K562 (cell line): ENCODE data around the gene OTUB2. TPM values are rescaled to one million over a fixed set of nuclear protein-coding genes. Genes with fewer than 3 reads are reported as not detected.

Experiments used
- ATAC-seq: fragments of 200-7000 bp; cut with Tn5 transposase; 3 replicates; pipeline ENCODE4 v1.9.1; 2020; ENCODE audit warnings: moderate library complexity
- BruUV-seq: library from RNA; stranded (reverse); fragments of 400-500 nt; replicated peaks from 2 replicates; lab custom pipeline; 2021; lab: Mats Ljungman, UMichigan
- CTCF ChIA-PET: fragments of 300-600 bp; formaldehyde crosslinking; extraction: SDS; loops from one replicate; lab custom pipeline; 2021; ENCODE audit warnings: low intra/inter-chr PET ratio; lab: Yijun Ruan, JAX
- POLR2A ChIA-PET: fragments of 300-600, 350-650 bp; sonication (Branson Sonifier 250); formaldehyde crosslinking; extraction: SDS; loops from one replicate; lab custom pipeline; 2021; ENCODE audit warnings: antibody characterized with exemption, inconsistent platforms; lab: Yijun Ruan, JAX
- DNase-seq, 4 experiments: peaks; one replicate each; pipeline versions ENCODE4 v3.0.0 to v3.0.0-alpha.2; 2011 to 2018; ENCODE audit warnings: low spot score in 3 of 4, mixed read lengths in 3 of 4; ENCODE audit errors: extremely low read depth in 1 of 4
- FAIRE-seq: peaks from 2 replicates; lab custom pipeline; 2011; peaks lifted over from hg19 to GRCh38; lab: Jason Lieb, UNC
- H2AFZ ChIP-seq: 2 replicates; pipeline ENCODE4 v1.6.0; 2011; ENCODE audit warnings: low read depth, low read length, control low read depth, inconsistent platforms
- H3K27ac ChIP-seq: fragments of 200-600 bp; 3 replicates; pipeline ENCODE4 v1.8.0; 2011; ENCODE audit warnings: low read depth, mild to moderate bottlenecking, control low read depth, inconsistent platforms, low read length, moderate library complexity, mixed read lengths; ENCODE audit errors: extremely low read depth
- H3K27me3 ChIP-seq, 2 experiments: fragments of 300-600 bp in 1 of 2; 2 replicates in 1 of 2; 3 replicates in 1 of 2; pipeline versions ENCODE4 v1.6.0 to v1.8.0; 2011; ENCODE audit warnings: inconsistent platforms in 2 of 2, low read length in 2 of 2, mild to moderate bottlenecking in 1 of 2, mixed read lengths in 1 of 2, moderate library complexity in 1 of 2; ENCODE audit not compliant: control insufficient read depth in 2 of 2, insufficient read depth in 2 of 2
- H3K36me3 ChIP-seq: fragments of 300-600 bp; 3 replicates; pipeline ENCODE4 v1.8.0; 2011; ENCODE audit warnings: mild to moderate bottlenecking, low read length, inconsistent platforms; ENCODE audit not compliant: control insufficient read depth, insufficient read depth
- H3K4me1 ChIP-seq, 2 experiments: fragments of 200-600 bp in 1 of 2; replicated peaks in 1 of 2; 2 replicates in 1 of 2; 3 replicates in 1 of 2; pipeline versions ENCODE4 v1.5.1 to v1.8.0; 2011; ENCODE audit warnings: inconsistent platforms in 2 of 2, low read length in 2 of 2, mild to moderate bottlenecking in 1 of 2, mixed read lengths in 1 of 2, moderate library complexity in 1 of 2; ENCODE audit not compliant: control insufficient read depth in 2 of 2, insufficient read depth in 2 of 2
- H3K4me2 ChIP-seq: 2 replicates; pipeline ENCODE4 v1.6.1; 2011; ENCODE audit warnings: low read length, control low read depth, inconsistent platforms, mixed read lengths; ENCODE audit not compliant: insufficient read depth
- H3K4me3 ChIP-seq: fragments of 200-600 bp; sonication (generic), shearing (Covaris generic); 2 replicates; pipeline ENCODE4 v1.5.1; 2016; ENCODE audit warnings: control low read depth, inconsistent platforms
- H3K79me2 ChIP-seq: fragments of 200-600 bp; 3 replicates; pipeline ENCODE4 v1.8.0; 2011; ENCODE audit warnings: low read length, inconsistent platforms; ENCODE audit not compliant: control insufficient read depth, insufficient read depth
- H3K9ac ChIP-seq, 2 experiments: 2 replicates each; pipeline versions ENCODE4 v1.6.0 to v1.6.1; 2011; ENCODE audit warnings: low read depth in 2 of 2, low read length in 2 of 2, control low read depth in 1 of 2, inconsistent platforms in 1 of 2, mild to moderate bottlenecking in 1 of 2, mixed read lengths in 1 of 2; ENCODE audit not compliant: insufficient read depth in 1 of 2
- H3K9me1 ChIP-seq: one replicate; pipeline ENCODE4 v1.6.0; 2011; ENCODE audit warnings: inconsistent platforms, mild to moderate bottlenecking, low read length, moderate library complexity; ENCODE audit not compliant: control insufficient read depth, insufficient read depth
- H3K9me3 ChIP-seq: replicated peaks from 2 replicates; pipeline ENCODE4 v1.5.1; 2011; ENCODE audit warnings: low read depth, low read length, inconsistent platforms; ENCODE audit not compliant: control insufficient read depth, insufficient read depth
- H4K20me1 ChIP-seq: replicated peaks from 2 replicates; pipeline ENCODE4 v1.6.1; 2011; ENCODE audit warnings: low read length, inconsistent platforms, mixed read lengths; ENCODE audit not compliant: control insufficient read depth, insufficient read depth
- NFE2L1 ChIP-seq: fragments of 450-650 bp; IDR thresholded peaks from 2 replicates; pipeline ENCODE4 v1.6.1; 2016; ENCODE audit warnings: missing genetic modification characterization, low read depth, mild to moderate bottlenecking, missing compliant biosample characterization, moderate library complexity, borderline replicate concordance
- POU5F1 ChIP-seq: fragments of 150-350 bp; IDR thresholded peaks from 2 replicates; pipeline ENCODE4 v1.6.1; 2014; ENCODE audit warnings: borderline replicate concordance, low read length, low read depth, mild to moderate bottlenecking; ENCODE audit not compliant: partially characterized antibody
- SIN3B ChIP-seq: fragments of 450-650 bp; IDR thresholded peaks from 2 replicates; pipeline ENCODE4 v1.6.1; 2017; ENCODE audit warnings: low read depth, mild to moderate bottlenecking, moderate library complexity
- SMAD1 ChIP-seq: fragments of 150-350 bp; IDR thresholded peaks from 2 replicates; pipeline ENCODE4 v1.6.1; 2014; ENCODE audit warnings: low read length, low read depth; ENCODE audit not compliant: partially characterized antibody
- SMARCB1 ChIP-seq: IDR thresholded peaks from 2 replicates; pipeline ENCODE4 v1.6.1; 2011; ENCODE audit warnings: improper control_type of control experiment, low read depth; ENCODE audit not compliant: insufficient read length
- SMARCC2 ChIP-seq: fragments of 450-650 bp; IDR thresholded peaks from 2 replicates; pipeline ENCODE4 v1.6.1; 2017; ENCODE audit warnings: antibody characterized with exemption, moderate library complexity, mild to moderate bottlenecking, low read depth
- SMARCE1 ChIP-seq: fragments of 450-650 bp; IDR thresholded peaks from 2 replicates; pipeline ENCODE4 v1.7.1; 2016; ENCODE audit warnings: mild to moderate bottlenecking
- STAT5A ChIP-seq: IDR thresholded peaks from 2 replicates; pipeline ENCODE4 v1.6.1; 2012; ENCODE audit warnings: low read length, inconsistent platforms, borderline replicate concordance
- TAF15 ChIP-seq: fragments of 200-400 bp; formaldehyde crosslinking; IDR thresholded peaks from 2 replicates; pipeline ENCODE4 v1.6.1; 2017; ENCODE audit warnings: mild to moderate bottlenecking, low read depth, low read length, moderate library complexity
- USF1 ChIP-seq: sonication (generic); formaldehyde crosslinking; IDR thresholded peaks from 2 replicates; pipeline ENCODE4 v1.9.0; 2022; ENCODE audit warnings: mild to moderate bottlenecking, missing genetic modification reagents
- ZHX1 ChIP-seq: fragments of 150-350 bp; conservative IDR thresholded peaks from 2 replicates; pipeline ENCODE4 v1.6.1; 2014; ENCODE audit warnings: low read length
- ZKSCAN8 ChIP-seq: fragments of 200-800 bp; sonication (Bioruptor generic); IDR thresholded peaks from 2 replicates; pipeline ENCODE4 v1.6.1; 2016; ENCODE audit warnings: missing genetic modification characterization, missing compliant biosample characterization
- ZSCAN32 ChIP-seq: fragments of 450-650 bp; formaldehyde crosslinking; IDR thresholded peaks from 2 replicates; pipeline ENCODE4 v1.4.0; 2020; ENCODE audit warnings: mild to moderate bottlenecking, moderate library complexity
- WGBS: fragments of 100-300 bp; shearing (Covaris generic); methylation state at CpG from one replicate; pipeline ENCODE4 v1.1.6; 2016; ENCODE audit warnings: low coverage, mixed read lengths; ENCODE audit not compliant: insufficient coverage; ENCODE audit errors: missing lambda C conversion rate; 5-methylcytosine and 5-hydroxymethylcytosine counted together
- in situ Hi-C: fragments of 300-500 bp; cut with MboI; formaldehyde crosslinking; loops from 4 replicates; pipeline ENCODE4 v1.15.0; 2018; ENCODE audit warnings: inconsistent platforms, mixed read lengths
- intact Hi-C: fragments of 100-400 bp; cut with micrococcal nuclease; formaldehyde crosslinking; loops from 2 replicates; pipeline ENCODE4 v1.14.2; 2022
- polyA plus RNA-seq, 8 experiments: library from polyadenylated mRNA; depleted of rRNA in 4 of 8; stranded (reverse) in 5 of 8; unstranded in 3 of 8; fragments of >200 nt; fragmentation: Nextera tagmentation in 2 of 8; fragmentation: Illumina TruSeq in 1 of 8; extraction: Ambion mirVana in 2 of 8; extraction: Trizol in 1 of 8; gene quantifications; 2 replicates each; pipeline versions ENCODE4 v1.2.1 to v1.2.3, GENCODE V29; 2011 to 2014; ENCODE audit warnings: inconsistent platforms in 1 of 8, missing spikeins in 1 of 8
- total RNA-seq, 7 experiments: library from RNA; depleted of rRNA in 6 of 7; stranded (reverse); fragments of >200 nt in 6 of 7; fragmentation: Illumina TruSeq in 2 of 7; extraction: Trizol in 2 of 7; gene quantifications; 2 replicates each; pipeline versions ENCODE4 v1.2.1 to v1.2.3, GENCODE V29; 2011 to 2021; ENCODE audit warnings: low replicate concordance in 1 of 7
- TF ChIP-seq, protein P1 (sequence below): fragments of 250-450 bp; sonication (Bioruptor Pico); IDR thresholded peaks from 2 replicates; pipeline ENCODE4 v1.9.0; 2021; ENCODE audit warnings: mild to moderate bottlenecking
- TF ChIP-seq, protein P2 (sequence below): sonication (generic); formaldehyde crosslinking; IDR thresholded peaks from 2 replicates; pipeline ENCODE4 v1.8.0; 2022; ENCODE audit warnings: missing genetic modification reagents, mild to moderate bottlenecking, moderate library complexity, borderline replicate concordance

OTUB2 gene
- total and polyA plus RNA-seq, 9 of the 15 experiments (the other 6 are each of a cell fraction or from before 2014, with no cell fraction given): 0.01 to 0.31 (median 0.11) TPM

- no peak for TF ChIP-seq ZKSCAN8 (CRISPR knock-in tag)
- TF ChIP-seq, all 486 proteins: peak for 5
These were observed 24.4 kb upstream of the OTUB2 start (continued) for GRCh38 chr14:94001501-94002396.

GRCh38 chr14:94003397-94003796 is 22.7 kb upstream of the OTUB2 start:
- H3K27ac ChIP-seq: no peak overlapping the region
- intact Hi-C loops: loop anchor here (5.0 kb wide), 2 partner anchors 66 to 346 kb away; no protein-coding TSS in a partner anchor
- H3K36me3 ChIP-seq: no peaks in the 10 kb centered on the region
- H4K20me1 ChIP-seq: peaks cover 5% of the 10 kb centered on the region; the same call in 1 of the 2 replicates
- DNase-seq (no peak), FAIRE-seq (no peak), ATAC-seq (no peak)
- CTCF ChIA-PET: no interaction called here
- H3K79me2 ChIP-seq: no peaks in the 10 kb centered on the region
- no peaks in the 10 kb centered on the region for H3K9me1 ChIP-seq
- H2AFZ ChIP-seq: no peak overlapping the region
- H3K9ac ChIP-seq: no peak overlapping the region
- POLR2A ChIA-PET: no interaction called here
- no peak overlapping the region for H3K4me2 ChIP-seq
- 0% methylated on average over 1 of the region's 4 CpGs for WGBS
- in situ Hi-C loops: loop anchor here (5.0 kb wide), 1 partner anchor 61 kb away; no protein-coding TSS in a partner anchor
- peaks cover 0 to 11% of the 10 kb centered on the region in 2 experiments; a peak in 2 of 5 replicates for H3K27me3 ChIP-seq
- H3K9me3 ChIP-seq: no peaks in the 10 kb centered on the region
- no TSS peak for BruUV-seq
- H3K4me1 ChIP-seq: peaks cover 0 to 6% of the 10 kb centered on the region in 2 experiments; a peak in 2 of 5 replicates
- H3K4me3 ChIP-seq: no peak overlapping the region
- TF ChIP-seq SMAD1: no peak
- TF ChIP-seq POU5F1: no peak
- no peak for TF ChIP-seq USF1 (CRISPR knock-in tag)
- no peak for TF ChIP-seq ZSCAN32 (CRISPR knock-in tag)
- TF ChIP-seq ZHX1: no peak
- TF ChIP-seq, protein P1, sequence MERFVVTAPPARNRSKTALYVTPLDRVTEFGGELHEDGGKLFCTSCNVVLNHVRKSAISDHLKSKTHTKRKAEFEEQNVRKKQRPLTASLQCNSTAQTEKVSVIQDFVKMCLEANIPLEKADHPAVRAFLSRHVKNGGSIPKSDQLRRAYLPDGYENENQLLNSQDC (CRISPR knock-in tag): no peak
- TF ChIP-seq, protein P2, sequence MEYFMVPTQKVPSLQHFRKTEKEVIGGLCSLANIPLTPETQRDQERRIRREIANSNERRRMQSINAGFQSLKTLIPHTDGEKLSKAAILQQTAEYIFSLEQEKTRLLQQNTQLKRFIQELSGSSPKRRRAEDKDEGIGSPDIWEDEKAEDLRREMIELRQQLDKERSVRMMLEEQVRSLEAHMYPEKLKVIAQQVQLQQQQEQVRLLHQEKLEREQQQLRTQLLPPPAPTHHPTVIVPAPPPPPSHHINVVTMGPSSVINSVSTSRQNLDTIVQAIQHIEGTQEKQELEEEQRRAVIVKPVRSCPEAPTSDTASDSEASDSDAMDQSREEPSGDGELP (CRISPR knock-in tag): no peak
- no peak for TF ChIP-seq SMARCB1
- TF ChIP-seq SMARCC2: no peak
- TF ChIP-seq STAT5A: no peak
- TF ChIP-seq NFE2L1: no peak
- no peak for TF ChIP-seq TAF15
- TF ChIP-seq SIN3B: no peak
- no peak for TF ChIP-seq SMARCE1
